GM12892 (cell line): ENCODE measurements around the gene ZNRD2.

ENCODE experiments used
- POLR2A ChIP-seq: IDR thresholded peaks from 2 replicates; pipeline ENCODE4 v1.6.1; 2011; ENCODE audit warnings: low read depth, low read length, control low read depth
- TAF1 ChIP-seq: IDR thresholded peaks from 2 replicates; pipeline ENCODE4 v1.6.1; 2011; ENCODE audit warnings: low read depth, mild to moderate bottlenecking, control low read depth, low read length, borderline replicate concordance

- TF ChIP-seq POLR2A (no peak), TAF1 (no peak)
Observed at GRCh38 chr11:65586247-65586630, 16.0 kb downstream of the ZNRD2 start.
